ENCODE results near the gene GRID2.

GRID2 gene

GRCh38 chr4:92988301-92988700 lies 684.5 kb downstream of the GRID2 start:
- no peak for DNase-seq

DNA sequence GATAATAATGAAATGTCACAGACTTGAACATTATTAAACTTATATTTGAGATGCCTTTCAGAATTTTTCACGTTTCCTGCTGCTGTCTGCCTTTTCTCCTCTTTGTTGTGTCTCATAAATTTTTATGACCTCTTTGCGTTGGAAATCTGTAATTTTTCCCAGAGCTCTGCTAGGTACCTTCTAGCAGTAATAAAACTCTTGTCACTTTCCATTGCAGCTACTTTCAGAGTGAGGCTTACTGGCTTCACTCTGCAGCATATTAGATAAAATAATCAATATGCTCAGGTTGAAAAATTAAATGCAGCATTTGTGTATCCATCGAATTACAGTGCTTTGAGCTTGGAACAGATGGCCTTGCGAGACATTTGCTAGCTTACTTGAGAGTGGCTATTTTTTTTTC lies 689.0 kb downstream of the GRID2 start:
- DNase-seq, result no peak

- no peak for DNase-seq
Observed at GRCh38 chr4:92994727-92995126, 691.0 kb downstream of the GRID2 start.

DNA sequence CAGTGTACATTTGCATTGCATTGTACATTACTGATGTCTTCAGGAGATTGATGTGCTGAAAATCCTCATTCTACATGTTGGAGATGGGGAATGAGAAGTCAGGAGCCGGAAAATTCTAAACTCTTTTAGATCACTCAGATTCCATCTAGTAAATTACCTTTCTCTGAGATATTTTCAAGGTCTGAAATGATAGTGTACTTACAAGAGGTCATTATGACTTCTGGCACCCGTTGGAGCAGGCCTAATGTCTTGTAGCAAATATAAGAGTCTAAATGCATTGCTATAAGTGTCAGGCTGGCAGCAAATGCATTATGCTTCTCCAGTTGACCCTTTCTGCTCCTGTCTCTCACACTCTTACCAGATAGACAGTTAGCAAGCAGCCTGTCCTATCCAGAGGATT lies 692.8 kb downstream of the GRID2 start:
- DNase-seq, result no peak

DNA sequence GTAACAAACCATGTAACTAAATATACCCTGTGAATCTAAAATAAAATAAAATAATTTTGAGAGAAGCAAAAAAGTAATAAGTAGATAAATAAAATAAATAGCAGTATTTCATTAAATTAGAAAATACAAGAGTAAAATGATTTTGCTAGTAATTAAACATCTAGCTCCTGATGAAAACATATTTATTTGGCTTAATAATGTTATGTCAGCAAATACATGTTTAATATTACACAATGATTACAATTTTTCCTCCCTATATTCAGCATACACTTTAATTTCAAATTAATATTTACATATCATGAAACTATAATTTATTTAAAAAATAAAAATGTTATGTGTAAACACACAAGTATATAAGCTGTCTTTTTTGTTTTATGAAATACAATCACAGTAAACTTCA lies 697.1 kb downstream of the GRID2 start:
- DNase-seq, result no peak

- DNase-seq, result no peak
Observed at GRCh38 chr4:93002240-93002639, 698.5 kb downstream of the GRID2 start.

GRCh38 chr4:93016350-93016749 lies 712.6 kb downstream of the GRID2 start:
- DNase-seq, result no peak

GRCh38 chr4:93018243-93018642 lies 714.5 kb downstream of the GRID2 start:
- DNase-seq, result no peak

- DNase-seq, result no peak
Observed at GRCh38 chr4:93018806-93019205, 715.0 kb downstream of the GRID2 start.

- DNase-seq, result no peak
Observed at GRCh38 chr4:93029769-93030168, 726.0 kb downstream of the GRID2 start.

DNA sequence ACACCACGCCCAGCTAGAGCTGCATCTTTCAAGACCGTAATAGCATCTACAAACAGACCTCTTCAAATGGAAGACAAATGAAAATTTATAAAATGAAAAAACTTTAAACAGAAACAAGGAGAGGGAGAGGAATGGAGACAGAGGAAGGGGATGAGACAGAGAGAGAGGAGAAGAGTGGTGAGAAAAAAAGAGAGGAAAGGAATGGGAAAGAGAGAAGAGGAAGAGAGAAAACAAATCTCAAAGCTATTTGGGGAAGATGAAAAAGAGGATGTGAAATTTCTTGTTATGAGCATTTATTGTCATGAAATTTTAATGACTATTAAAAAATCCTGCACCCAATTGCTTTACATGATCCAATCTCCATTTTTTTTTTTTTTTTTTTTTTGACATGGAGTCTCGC lies 726.9 kb downstream of the GRID2 start:
- DNase-seq, result no peak

DNA sequence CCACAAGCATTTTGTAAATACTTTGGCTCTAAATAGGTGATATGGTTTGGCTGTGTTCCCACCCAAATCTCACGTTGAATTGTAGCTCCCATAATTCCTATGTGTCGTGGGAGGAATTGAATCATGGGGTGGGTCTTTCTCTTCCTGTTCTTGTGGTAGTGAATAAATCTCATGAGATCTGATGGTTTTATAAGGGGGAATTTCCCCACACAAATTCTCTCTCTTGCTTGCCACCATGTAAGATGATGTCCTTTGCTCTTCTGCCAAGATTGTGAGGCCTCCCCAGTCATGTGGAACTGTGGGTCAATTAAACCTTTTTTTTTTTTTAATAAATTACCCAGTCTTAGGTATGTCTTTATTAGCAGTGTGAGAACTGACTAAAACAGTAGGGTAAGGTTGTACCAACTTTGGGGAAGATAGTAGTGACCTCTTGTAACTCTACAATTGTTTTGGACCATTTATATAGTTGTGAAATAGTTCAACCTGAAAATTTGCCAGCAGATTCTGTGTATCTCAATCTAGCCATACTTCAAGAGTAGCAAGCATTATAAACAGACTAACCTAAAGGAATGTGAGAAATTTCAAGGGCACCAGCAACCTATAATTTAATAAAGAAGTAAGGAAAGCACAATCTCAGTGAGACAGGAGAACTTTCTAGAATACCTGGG lies 727.8 kb downstream of the GRID2 start:
- DNase-seq, result no peak

GRCh38 chr4:93042746-93043145 lies 739.0 kb downstream of the GRID2 start:
- no peak for DNase-seq

- DNase-seq, result no peak
Observed at GRCh38 chr4:93053140-93053539, 749.4 kb downstream of the GRID2 start.

- DNase-seq, result no peak
Observed at GRCh38 chr4:93061826-93062225, 758.1 kb downstream of the GRID2 start.

GRCh38 chr4:93063325-93063724 lies 759.6 kb downstream of the GRID2 start:
- DNase-seq, result peak; percentile 1

GRCh38 chr4:93065790-93066189 lies 762.0 kb downstream of the GRID2 start:
- no peak for DNase-seq

- DNase-seq, result peak; percentile 62
Observed at GRCh38 chr4:93066749-93067148, 763.0 kb downstream of the GRID2 start.

DNA sequence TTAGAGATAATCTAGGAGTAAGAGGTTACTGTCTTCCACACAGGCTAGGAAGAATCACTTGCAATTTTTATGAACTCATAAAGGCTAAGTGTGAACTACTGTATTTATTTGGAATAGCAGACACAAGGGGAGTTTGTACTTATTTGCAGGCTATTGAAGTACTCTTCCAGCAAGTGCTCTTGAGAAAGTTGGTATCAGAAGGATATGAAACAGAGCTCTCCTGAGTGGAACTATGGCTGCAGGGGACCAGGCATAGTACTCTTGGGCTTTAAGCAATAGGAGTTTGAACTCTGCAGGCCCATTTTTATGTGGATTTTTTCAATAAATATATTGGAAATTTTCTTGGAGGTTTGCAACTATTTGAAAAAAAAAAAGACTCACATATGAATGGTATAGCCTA lies 768.5 kb downstream of the GRID2 start:
- DNase-seq, result no peak

- DNase-seq, result no peak
Observed at GRCh38 chr4:93080316-93080715, 776.5 kb downstream of the GRID2 start.

DNA sequence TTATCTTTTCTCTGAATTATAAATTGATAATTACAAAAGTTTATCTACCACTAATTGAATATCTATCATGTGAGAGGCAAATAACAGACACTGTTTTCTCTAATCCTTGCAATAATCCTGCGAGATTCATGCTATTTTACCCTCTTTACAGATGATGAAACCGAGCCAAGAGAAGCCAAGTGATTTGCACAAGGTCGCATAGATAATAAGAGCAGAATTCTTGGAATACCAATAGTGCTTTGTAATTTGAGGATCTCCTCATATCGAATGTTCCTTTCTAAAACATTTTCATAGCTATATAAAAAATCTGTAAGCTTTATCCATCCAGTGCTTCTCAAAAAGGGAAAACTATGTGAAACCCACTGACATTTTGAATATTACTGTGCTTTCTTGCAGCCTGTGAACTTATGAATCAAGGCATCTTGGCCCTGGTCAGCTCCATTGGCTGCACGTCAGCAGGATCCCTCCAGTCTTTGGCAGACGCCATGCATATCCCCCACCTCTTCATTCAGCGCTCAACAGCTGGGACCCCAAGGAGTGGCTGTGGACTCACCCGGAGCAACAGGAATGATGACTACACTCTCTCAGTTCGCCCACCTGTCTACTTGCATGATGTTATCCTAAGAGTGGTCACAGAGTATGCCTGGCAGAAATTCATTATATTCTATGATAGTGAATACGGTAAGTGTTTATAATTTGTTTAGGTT lies 781.0 kb downstream of the GRID2 start:
- DNase-seq, result no peak

DNA sequence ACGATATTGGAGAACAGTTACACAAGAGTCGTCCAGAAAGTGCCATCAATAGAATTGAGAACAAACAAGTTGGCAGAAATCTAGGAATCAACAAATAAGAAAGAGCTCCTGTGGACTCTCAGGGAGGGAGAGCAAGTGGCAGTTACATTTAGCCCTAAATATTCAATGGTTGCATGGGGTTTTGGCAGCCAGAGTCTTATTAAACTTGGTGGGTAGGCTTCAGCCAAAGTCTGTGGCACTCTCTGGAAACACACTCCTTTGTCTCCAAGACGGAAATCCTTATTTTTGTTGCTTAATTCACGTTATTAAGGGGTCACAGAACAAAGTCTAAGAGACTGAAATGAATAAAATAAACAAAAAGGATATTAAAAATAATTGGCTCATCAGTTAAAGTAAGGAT lies 782.6 kb downstream of the GRID2 start:
- no peak for DNase-seq

- DNase-seq, result no peak
Observed at GRCh38 chr4:93092765-93093164, 789.0 kb downstream of the GRID2 start.

DNA sequence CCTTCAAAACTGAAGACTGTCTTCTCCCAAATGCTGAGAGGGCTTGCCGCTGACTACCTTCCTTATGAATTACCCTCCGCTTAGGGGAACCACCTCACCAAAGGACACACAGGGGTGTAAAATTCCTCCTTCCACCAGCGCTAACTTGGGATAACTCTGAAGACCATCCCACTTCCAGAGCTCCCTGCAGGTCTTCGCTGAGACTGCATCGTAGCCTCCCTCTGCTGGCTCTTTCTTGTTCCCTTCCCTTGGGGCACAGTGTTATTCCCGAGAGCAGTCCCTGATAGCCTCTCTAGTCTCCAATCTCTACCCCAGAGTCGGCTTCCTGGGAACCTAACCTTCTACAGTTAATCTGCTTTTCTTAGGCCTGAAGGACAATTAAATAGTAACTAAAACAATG lies 799.3 kb downstream of the GRID2 start:
- DNase-seq, result no peak

DNA sequence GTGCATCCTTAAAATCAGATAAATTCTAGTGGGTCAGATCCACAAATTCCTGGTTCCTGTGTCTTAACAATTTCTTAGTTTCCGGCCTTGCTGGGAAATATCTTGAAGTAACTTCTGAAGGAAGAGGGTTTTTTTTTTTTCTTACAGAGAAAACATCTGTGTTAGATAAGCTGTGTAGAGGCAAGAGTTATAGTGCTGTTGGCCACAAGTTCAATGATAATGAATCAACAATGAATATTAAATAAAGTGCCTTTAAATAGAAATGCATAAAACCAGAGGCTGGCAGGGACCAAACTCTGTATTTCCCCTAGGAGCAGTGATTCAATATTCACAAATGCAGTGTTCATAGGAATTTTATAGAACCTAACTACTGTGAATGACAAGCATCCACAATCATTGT lies 812.9 kb downstream of the GRID2 start:
- DNase-seq, result no peak

Data from fibroblast of skin of right quadriceps (primary cell).